Vagina (tissue), 2 donors: ENCODE results near the gene PBXIP1. TPM values are rescaled to one million over a fixed set of nuclear protein-coding genes. Genes with fewer than 3 reads are reported as not detected.

Experiments used
- DNase-seq, 2 donors: peaks; one replicate each; pipeline ENCODE4 v3.0.0-alpha.2; 2017; ENCODE audit errors: extremely low spot score in 2 of 2
- H3K27ac ChIP-seq: fragments of 200-600 bp; sonication (generic); one replicate; pipeline ENCODE4 v1.5.1; 2019
- H3K27me3 ChIP-seq: fragments of 200-600 bp; sonication (generic); one replicate; pipeline ENCODE4 v1.5.1; 2019
- H3K36me3 ChIP-seq, 2 donors: fragments of 200-600 bp; sonication (generic); one replicate each; pipeline ENCODE4 v1.5.1; 2017 to 2019
- H3K4me1 ChIP-seq: fragments of 200-600 bp; sonication (generic); one replicate; pipeline ENCODE4 v1.5.1; 2019
- H3K4me3 ChIP-seq, 2 donors: fragments of 200-600 bp; sonication (generic); 1 replicate in 1 of 2; 2 replicates in 1 of 2; pipeline ENCODE4 v1.5.1; 2016 to 2019
- H3K9me3 ChIP-seq: fragments of 200-600 bp; sonication (generic); one replicate; pipeline ENCODE4 v1.5.1; 2019
- POLR2A ChIP-seq, 2 donors: fragments of 450-650 bp; IDR thresholded peaks; one replicate each; pipeline ENCODE4 v1.6.1; 2017; ENCODE audit warnings: antibody characterized with exemption in 2 of 2, mild to moderate bottlenecking in 2 of 2, moderate library complexity in 2 of 2
- POLR2AphosphoS5 ChIP-seq, 2 donors: sonication (generic); formaldehyde crosslinking; IDR thresholded peaks; one replicate each; pipeline ENCODE4 v1.9.0; 2017; ENCODE audit warnings: antibody characterized with exemption in 2 of 2, mild to moderate bottlenecking in 2 of 2, low read depth in 1 of 2; ENCODE audit not compliant: insufficient read depth in 1 of 2
- intact Hi-C: fragments of 100-400 bp; cut with DNase I; formaldehyde crosslinking; loops from one replicate; pipeline ENCODE4 v1.15.1; 2023
- total RNA-seq: library from RNA; depleted of rRNA; stranded (reverse); fragments of >200 nt; gene quantifications from one replicate; pipeline ENCODE4 v1.2.3, GENCODE V29; 2016
- TF ChIP-seq, protein P1 (sequence below), 3 experiments: fragments of 450-650 bp in 2 of 3; fragments of 200-600 bp in 1 of 3; sonication (generic) in 1 of 3; IDR thresholded peaks; one replicate each; pipeline ENCODE4 v1.5.1; 2017 to 2019; ENCODE audit warnings: antibody characterized with exemption in 3 of 3, mild to moderate bottlenecking in 2 of 3, moderate library complexity in 2 of 3

Gene PBXIP1
- total RNA-seq, 1 donor from 2014 or later, result 56.5 TPM

DNA sequence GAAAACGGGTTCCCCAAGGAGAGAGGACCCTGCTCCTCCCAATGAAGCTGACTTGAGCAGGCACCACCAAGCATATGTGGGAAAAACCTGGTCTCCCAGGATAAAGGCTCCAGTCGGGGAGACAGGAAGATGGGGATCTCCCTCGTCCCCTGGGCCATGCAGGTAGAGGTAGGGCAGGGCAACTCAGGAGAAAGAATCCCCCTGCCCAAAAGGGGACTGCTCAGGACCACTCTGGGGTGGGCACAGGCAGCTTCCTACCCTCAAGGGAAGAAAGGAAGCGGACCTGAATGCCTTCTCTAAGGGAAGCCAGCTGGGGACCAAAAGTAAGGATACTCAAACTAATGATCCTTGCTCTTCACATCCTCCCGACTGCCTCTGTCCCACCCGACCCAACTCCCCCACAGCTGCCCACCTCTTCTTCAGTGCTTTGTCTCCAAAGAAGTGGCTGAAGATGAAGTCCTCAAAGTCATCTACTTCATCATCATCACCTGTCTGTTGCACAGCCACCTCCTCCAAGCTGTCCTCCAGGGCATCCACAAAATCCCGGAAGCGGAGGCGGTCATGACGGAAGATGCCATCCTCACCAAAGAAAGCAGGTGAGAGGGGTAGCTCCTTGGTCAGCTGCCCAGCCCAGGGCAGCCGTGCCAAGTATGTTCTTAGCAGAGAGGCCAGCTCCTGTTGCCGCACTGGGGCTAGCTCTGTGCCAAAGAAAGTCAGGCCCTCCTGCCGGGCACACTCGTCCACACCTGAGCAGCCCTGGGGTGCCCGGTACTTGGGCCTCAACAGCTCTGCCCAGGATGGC, 10.5 kb downstream of the PBXIP1 start:
- H3K36me3 ChIP-seq, result peaks cover 0 to 19% of the 10 kb centered on the region in 2 donors

DNA sequence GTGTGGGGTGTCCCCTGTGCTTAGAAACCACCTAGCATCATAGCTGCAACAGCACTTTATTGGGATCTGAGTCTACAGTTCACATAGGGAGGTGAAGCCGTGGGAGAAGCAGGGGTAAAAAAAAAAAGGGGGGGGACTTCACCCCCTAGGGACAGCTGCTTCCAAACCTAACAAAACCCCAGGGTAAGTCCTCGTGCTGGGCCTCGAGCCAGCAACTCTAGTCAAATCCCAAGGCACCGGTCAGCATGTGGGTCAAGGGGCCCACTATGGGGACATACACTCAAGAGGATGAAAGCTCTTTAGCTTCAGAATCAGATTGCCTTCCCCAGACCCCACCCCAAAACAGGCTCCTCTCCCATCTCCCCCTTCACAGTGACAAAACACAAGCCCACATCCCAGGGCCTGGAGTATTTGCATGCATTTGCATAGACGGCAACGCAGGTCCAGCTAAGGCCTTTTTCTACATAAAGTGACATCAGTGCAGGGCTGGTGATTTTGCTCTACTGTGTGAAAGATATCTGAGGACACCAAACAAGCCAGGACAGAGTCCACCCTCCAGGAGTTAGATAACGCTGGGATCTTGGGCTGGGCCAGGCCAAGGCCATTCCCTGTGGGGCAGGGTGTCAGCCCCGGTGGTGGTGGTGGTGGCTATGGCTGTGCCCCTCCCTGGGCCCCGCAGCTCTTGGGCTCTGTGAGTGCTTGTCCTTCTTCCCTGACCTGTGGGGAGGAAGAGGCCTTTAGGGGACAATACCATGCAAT, 11.3 kb downstream of the PBXIP1 start:
- H3K4me3 ChIP-seq, result no peak overlapping the region
- no peaks in the 10 kb centered on the region for H3K27me3 ChIP-seq
- peaks cover 0 to 19% of the 10 kb centered on the region in 2 donors for H3K36me3 ChIP-seq
- H3K27ac ChIP-seq, result peak overlapping the region; percentile 99
- peaks cover 49% of the 10 kb centered on the region for H3K4me1 ChIP-seq
- no peak for TF ChIP-seq POLR2A (IDR thresholded peaks at IDR 0.05)
- DNase-seq, result no peak
- no peaks in the 10 kb centered on the region for H3K9me3 ChIP-seq
- intact Hi-C loops, result no loop called here

More for the DNA sequence above, 10.5 kb downstream of the PBXIP1 start:
- Histone ChIP-seq H3K27ac (no peak overlapping the region), H3K27me3 (no peaks in the 10 kb centered on the region), H3K4me3 (no peak overlapping the region), H3K4me1 (peaks cover 41% of the 10 kb centered on the region), H3K9me3 (no peaks in the 10 kb centered on the region)
- intact Hi-C loops, result no loop called here
- TF ChIP-seq, protein P1, sequence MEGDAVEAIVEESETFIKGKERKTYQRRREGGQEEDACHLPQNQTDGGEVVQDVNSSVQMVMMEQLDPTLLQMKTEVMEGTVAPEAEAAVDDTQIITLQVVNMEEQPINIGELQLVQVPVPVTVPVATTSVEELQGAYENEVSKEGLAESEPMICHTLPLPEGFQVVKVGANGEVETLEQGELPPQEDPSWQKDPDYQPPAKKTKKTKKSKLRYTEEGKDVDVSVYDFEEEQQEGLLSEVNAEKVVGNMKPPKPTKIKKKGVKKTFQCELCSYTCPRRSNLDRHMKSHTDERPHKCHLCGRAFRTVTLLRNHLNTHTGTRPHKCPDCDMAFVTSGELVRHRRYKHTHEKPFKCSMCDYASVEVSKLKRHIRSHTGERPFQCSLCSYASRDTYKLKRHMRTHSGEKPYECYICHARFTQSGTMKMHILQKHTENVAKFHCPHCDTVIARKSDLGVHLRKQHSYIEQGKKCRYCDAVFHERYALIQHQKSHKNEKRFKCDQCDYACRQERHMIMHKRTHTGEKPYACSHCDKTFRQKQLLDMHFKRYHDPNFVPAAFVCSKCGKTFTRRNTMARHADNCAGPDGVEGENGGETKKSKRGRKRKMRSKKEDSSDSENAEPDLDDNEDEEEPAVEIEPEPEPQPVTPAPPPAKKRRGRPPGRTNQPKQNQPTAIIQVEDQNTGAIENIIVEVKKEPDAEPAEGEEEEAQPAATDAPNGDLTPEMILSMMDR (IDR thresholded peaks at IDR 0.05), result no peak
- no peak for TF ChIP-seq POLR2AphosphoS5 (IDR thresholded peaks at IDR 0.05; ENCODE audit: insufficient read depth in 1 of 2, low read depth in 1 of 2)
- no peak for TF ChIP-seq POLR2A (IDR thresholded peaks at IDR 0.05)
- no peak for DNase-seq

DNA sequence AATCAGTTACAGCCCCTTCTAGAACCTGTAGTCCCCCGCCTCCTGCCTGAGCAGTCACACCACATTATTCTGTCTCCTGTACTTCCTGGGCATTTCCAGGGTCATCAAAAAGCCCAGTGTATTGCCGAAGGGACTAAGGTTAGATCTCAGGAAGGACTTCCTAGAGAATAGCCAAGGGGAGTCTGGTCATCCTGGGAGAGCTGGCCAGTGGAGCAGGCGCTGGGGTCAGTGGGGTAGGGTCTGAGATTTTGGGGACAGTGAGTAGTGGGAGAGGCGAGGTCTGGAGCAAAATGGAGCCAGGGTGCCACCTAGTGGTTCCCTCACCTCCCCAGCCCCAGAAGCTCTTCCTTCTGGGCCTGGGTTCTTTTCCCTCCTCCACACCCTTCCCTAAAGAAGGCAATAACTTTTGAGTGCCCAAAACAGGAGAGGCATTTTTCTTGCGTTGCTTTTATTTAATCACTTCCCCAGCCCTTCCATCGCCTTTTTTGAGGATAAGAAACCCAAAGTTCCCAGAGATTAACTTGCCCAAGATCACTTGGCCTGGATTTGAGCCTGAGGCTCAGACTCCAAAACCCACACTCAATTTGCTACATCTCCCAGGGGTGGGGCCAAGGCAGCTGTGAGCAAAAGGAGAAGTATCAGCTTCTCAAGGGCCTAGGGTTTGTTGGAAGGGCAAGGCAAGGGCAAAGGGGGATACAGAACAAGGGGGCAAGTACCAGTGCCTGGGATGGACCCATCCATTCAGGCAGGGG, 12.1 kb downstream of the PBXIP1 start:
- DNase-seq, result no peak
- intact Hi-C loops, result no loop called here
- Histone ChIP-seq H3K36me3 (peaks cover 0 to 19% of the 10 kb centered on the region in 2 donors), H3K27me3 (no peaks in the 10 kb centered on the region), H3K4me3 (no peak overlapping the region), H3K27ac (peak overlapping the region; percentile 99), H3K4me1 (peaks cover 56% of the 10 kb centered on the region), H3K9me3 (no peaks in the 10 kb centered on the region)
- no peak for TF ChIP-seq POLR2A (IDR thresholded peaks at IDR 0.05)
- TF ChIP-seq, protein P1 (IDR thresholded peaks at IDR 0.05), result peak in 2 of 3 experiments; percentile 49 to 54
- peak in 1 of 2 donors; percentile 10 for TF ChIP-seq POLR2AphosphoS5 (IDR thresholded peaks at IDR 0.05; ENCODE audit: insufficient read depth in 1 of 2, low read depth in 1 of 2)

DNA sequence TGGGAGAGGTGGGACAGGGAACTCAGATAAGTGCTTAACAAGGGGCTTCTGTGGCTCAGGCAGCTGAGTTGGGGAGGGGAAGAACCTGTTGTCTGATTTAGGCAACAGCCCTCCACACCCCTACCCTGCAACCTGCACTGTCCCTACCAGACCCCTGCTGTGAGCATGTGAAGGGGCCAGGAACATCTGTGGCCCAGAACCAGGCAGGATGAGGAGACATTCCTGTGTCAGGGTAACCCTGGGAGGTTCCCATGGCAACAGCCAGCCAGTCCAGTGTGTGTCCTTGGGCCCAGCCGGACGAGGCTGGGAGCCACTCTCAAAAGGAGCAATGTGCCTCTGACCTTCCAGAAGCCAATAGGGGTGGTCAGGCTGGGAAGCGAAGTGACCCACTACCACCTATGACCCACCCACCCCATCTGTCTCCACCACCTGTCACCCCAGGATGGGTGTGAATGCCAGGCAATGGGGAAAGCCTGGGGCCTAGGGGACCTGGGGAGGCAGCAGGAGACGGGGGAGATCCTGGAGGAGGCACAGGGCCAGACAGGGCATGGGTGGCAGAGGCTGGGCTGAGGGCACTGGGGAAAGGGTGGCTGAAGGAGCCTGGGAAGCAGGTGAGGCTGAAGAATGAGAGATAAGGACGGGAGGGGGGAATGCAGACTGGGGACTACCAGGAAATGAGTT, 14.4 kb downstream of the PBXIP1 start:
- DNase-seq, result no peak
- no peak overlapping the region for H3K4me3 ChIP-seq
- H3K4me1 ChIP-seq, result peaks cover 70% of the 10 kb centered on the region
- TF ChIP-seq POLR2A (IDR thresholded peaks at IDR 0.05) (no peak), POLR2AphosphoS5 (IDR thresholded peaks at IDR 0.05; ENCODE audit: insufficient read depth in 1 of 2, low read depth in 1 of 2) (no peak)
- TF ChIP-seq, protein P1 (IDR thresholded peaks at IDR 0.05), result no peak
- peaks cover 0 to 5% of the 10 kb centered on the region in 2 donors for H3K36me3 ChIP-seq
- peak overlapping the region; percentile 99 for H3K27ac ChIP-seq
- H3K27me3 ChIP-seq, result no peaks in the 10 kb centered on the region
- no peaks in the 10 kb centered on the region for H3K9me3 ChIP-seq
- intact Hi-C loops, result no loop called here
